Peyer's patch (tissue), 4 donors: ENCODE data around the gene PDCL3. TPM values are rescaled to one million over a fixed set of nuclear protein-coding genes. Genes with fewer than 3 reads are reported as not detected.
A peak's percentile ranks its signal among the peaks of the same experiment; 100 is the strongest.

Experiments used
- DNase-seq, 3 donors: peaks; one replicate each; pipeline ENCODE4 v3.0.0-alpha.2; 2017 to 2019
- H3K27ac ChIP-seq, 4 donors: fragments of 200-600 bp; sonication (generic); one replicate each; pipeline ENCODE4 v1.5.1; 2016 to 2019
- H3K27me3 ChIP-seq, 2 donors: fragments of 200-600 bp; sonication (generic); one replicate each; pipeline ENCODE4 v1.5.1; 2019
- H3K36me3 ChIP-seq, 3 donors: fragments of 200-600 bp; sonication (generic); one replicate each; pipeline ENCODE4 v1.5.1; 2016 to 2019
- H3K4me1 ChIP-seq, 4 donors: fragments of 200-600 bp; sonication (generic); one replicate each; pipeline ENCODE4 v1.5.1; 2016 to 2019
- H3K4me3 ChIP-seq, 4 donors: fragments of 200-600 bp; sonication (generic); 1 replicate in 3 of 4; 2 replicates in 1 of 4; pipeline ENCODE4 v1.5.1; 2016 to 2019; ENCODE audit warnings: mild to moderate bottlenecking in 1 of 4
- H3K9me3 ChIP-seq, 4 donors: fragments of 200-600 bp; sonication (generic); one replicate each; pipeline ENCODE4 v1.5.1; 2016 to 2019; ENCODE audit warnings: mild to moderate bottlenecking in 1 of 4
- CTCF ChIP-seq, 6 experiments: fragments of 450-650 bp in 4 of 6; fragments of 200-600 bp in 2 of 6; sonication (generic) in 1 of 6; IDR thresholded peaks; one replicate each; pipeline ENCODE4 v1.5.1; 2017 to 2019; ENCODE audit warnings: antibody characterized with exemption in 6 of 6, mild to moderate bottlenecking in 3 of 6, moderate library complexity in 1 of 6
- POLR2A ChIP-seq, 2 donors: fragments of 450-650 bp; IDR thresholded peaks; one replicate each; pipeline ENCODE4 v1.5.1; 2017; ENCODE audit warnings: antibody characterized with exemption in 2 of 2, mild to moderate bottlenecking in 2 of 2, moderate library complexity in 2 of 2
- total RNA-seq, 4 donors: library from RNA; depleted of rRNA; stranded (reverse); fragments of >200 nt; gene quantifications; one replicate each; pipeline ENCODE4 v1.1.0, GENCODE V29; 2016

Gene PDCL3
- total RNA-seq, 4 donors from 2014 or later: 5.0 to 14.0 (median 7.3) TPM

- no peak for DNase-seq
- no peaks in the 10 kb centered on the region for H3K9me3 ChIP-seq
- H3K4me1 ChIP-seq: no peaks in the 10 kb centered on the region
- no peak overlapping the region for H3K27ac ChIP-seq
- H3K27me3 ChIP-seq: no peaks in the 10 kb centered on the region
- TF ChIP-seq CTCF (IDR thresholded peaks at IDR 0.05): no peak
- no peak for TF ChIP-seq POLR2A (IDR thresholded peaks at IDR 0.05)
- no peaks in the 10 kb centered on the region for H3K36me3 ChIP-seq
- no peak overlapping the region for H3K4me3 ChIP-seq
Measured at GRCh38 chr2:100544911-100545596, 17.7 kb upstream of the PDCL3 start.

- H3K4me1 ChIP-seq: no peaks in the 10 kb centered on the region
- no peaks in the 10 kb centered on the region for H3K9me3 ChIP-seq
- H3K36me3 ChIP-seq: no peaks in the 10 kb centered on the region
- no peak overlapping the region for H3K27ac ChIP-seq
- DNase-seq: no peak
- no peak for TF ChIP-seq POLR2A (IDR thresholded peaks at IDR 0.05)
- no peak overlapping the region for H3K4me3 ChIP-seq
- no peaks in the 10 kb centered on the region for H3K27me3 ChIP-seq
Measured at GRCh38 chr2:100546469-100546868, 16.3 kb upstream of the PDCL3 start.

GRCh38 chr2:100548771-100549170 is 14.0 kb upstream of the PDCL3 start:
- no peak for TF ChIP-seq POLR2A (IDR thresholded peaks at IDR 0.05)
- TF ChIP-seq CTCF (IDR thresholded peaks at IDR 0.05): no peak
- Histone ChIP-seq H3K27me3 (no peaks in the 10 kb centered on the region), H3K4me1 (no peaks in the 10 kb centered on the region), H3K36me3 (no peaks in the 10 kb centered on the region), H3K4me3 (no peak overlapping the region), H3K9me3 (no peaks in the 10 kb centered on the region), H3K27ac (no peak overlapping the region)
- DNase-seq: no peak

GRCh38 chr2:100551303-100551702 is 11.5 kb upstream of the PDCL3 start:
- no peaks in the 10 kb centered on the region for H3K9me3 ChIP-seq
- H3K4me1 ChIP-seq: peaks cover 0 to 4% (median 0%) of the 10 kb centered on the region in 4 donors
- H3K36me3 ChIP-seq: no peaks in the 10 kb centered on the region
- no peak for DNase-seq
- no peak overlapping the region for H3K4me3 ChIP-seq
- no peak for TF ChIP-seq CTCF (IDR thresholded peaks at IDR 0.05)
- TF ChIP-seq POLR2A (IDR thresholded peaks at IDR 0.05): no peak
- no peak overlapping the region for H3K27ac ChIP-seq
- no peaks in the 10 kb centered on the region for H3K27me3 ChIP-seq

GRCh38 chr2:100554798-100555407 is 7.9 kb upstream of the PDCL3 start:
- Histone ChIP-seq H3K36me3 (no peaks in the 10 kb centered on the region), H3K9me3 (no peaks in the 10 kb centered on the region), H3K27me3 (no peaks in the 10 kb centered on the region), H3K27ac (no peak overlapping the region), H3K4me3 (no peak overlapping the region), H3K4me1 (peaks cover 0 to 4% (median 0%) of the 10 kb centered on the region in 4 donors)
- peak in 2 of 3 donors; percentile 42 to 63 for DNase-seq
- TF ChIP-seq POLR2A (IDR thresholded peaks at IDR 0.05) (no peak), CTCF (IDR thresholded peaks at IDR 0.05) (no peak)

GRCh38 chr2:100556746-100557145 is 6.0 kb upstream of the PDCL3 start:
- H3K27me3 ChIP-seq: no peaks in the 10 kb centered on the region
- H3K4me3 ChIP-seq: no peak overlapping the region
- DNase-seq: no peak

More at GRCh38 chr2:100556746-100557145, 6.0 kb upstream of the PDCL3 start:
- no peaks in the 10 kb centered on the region for H3K9me3 ChIP-seq
- peaks cover 0 to 4% (median 0%) of the 10 kb centered on the region in 4 donors for H3K4me1 ChIP-seq
- H3K27ac ChIP-seq: no peak overlapping the region
- H3K36me3 ChIP-seq: no peaks in the 10 kb centered on the region
- TF ChIP-seq CTCF (IDR thresholded peaks at IDR 0.05) (no peak), POLR2A (IDR thresholded peaks at IDR 0.05) (no peak)
